NCI-H510A treated with DMSO at 0.1 percent for 48 hours (cell line): ENCODE data around the gene ZNF254.
"Not testable (repeated sequence)": the region's sequence is repeated elsewhere in the genome, so short reads cannot be mapped to it uniquely, and the experiment has no call there.

ENCODE experiments used
- DNase-seq: peaks from one replicate; lab custom pipeline; 2025; lab: John Stamatoyannopoulos, UW

The ZNF254 gene

GRCh38 chr19:24072720-24073119 lies 14.3 kb upstream of the ZNF254 start:
- DNase-seq, result no peak

GRCh38 chr19:24073807-24074206 lies 13.2 kb upstream of the ZNF254 start:
- DNase-seq, result no peak

- DNase-seq, result no peak
Measured at GRCh38 chr19:24074720-24075454, 12.1 kb upstream of the ZNF254 start.

GRCh38 chr19:24075530-24075929 lies 11.5 kb upstream of the ZNF254 start:
- DNase-seq, result not testable (repeated sequence)

- no peak for DNase-seq
Measured at GRCh38 chr19:24078680-24079079, 8.3 kb upstream of the ZNF254 start.

- no peak for DNase-seq
Measured at GRCh38 chr19:24081056-24081455, 5.9 kb upstream of the ZNF254 start.

- DNase-seq, result no peak
Measured at GRCh38 chr19:24098359-24098758, 11.4 kb downstream of the ZNF254 start.

- DNase-seq, result no peak
Measured at GRCh38 chr19:24099829-24100228, 12.8 kb downstream of the ZNF254 start.

- not testable (repeated sequence) for DNase-seq
Measured at GRCh38 chr19:24100597-24100996, 13.6 kb downstream of the ZNF254 start.

GRCh38 chr19:24101459-24102115 lies 14.6 kb downstream of the ZNF254 start:
- no peak for DNase-seq

GRCh38 chr19:24127601-24128000 lies 40.6 kb downstream of the ZNF254 start:
- no peak for DNase-seq

GRCh38 chr19:24140099-24140498 lies 53.1 kb downstream of the ZNF254 start:
- DNase-seq, result no peak

GRCh38 chr19:24140591-24140990 lies 53.6 kb downstream of the ZNF254 start:
- no peak for DNase-seq

- no peak for DNase-seq
Measured at GRCh38 chr19:24141612-24142011, 54.6 kb downstream of the ZNF254 start.

GRCh38 chr19:24142771-24143170 lies 55.8 kb downstream of the ZNF254 start:
- DNase-seq, result no peak

GRCh38 chr19:24159707-24160106 lies 72.7 kb downstream of the ZNF254 start:
- DNase-seq, result no peak

- DNase-seq, result no peak
Measured at GRCh38 chr19:24166055-24166454, 79.1 kb downstream of the ZNF254 start.

- DNase-seq, result no peak
Measured at GRCh38 chr19:24173882-24174281, 86.9 kb downstream of the ZNF254 start.

GRCh38 chr19:24177686-24178085 lies 90.7 kb downstream of the ZNF254 start:
- DNase-seq, result no peak

- no peak for DNase-seq
Measured at GRCh38 chr19:24178207-24178606, 91.2 kb downstream of the ZNF254 start.
